Fibroblast of skin of left quadriceps (primary cell): ENCODE results near the gene NLRP6.
A peak's percentile ranks its signal among the peaks of the same experiment; 100 is the strongest.
"Not testable (repeated sequence)": the region's sequence is repeated elsewhere in the genome, so short reads cannot be mapped to it uniquely, and the experiment has no call there.

Experiments used
- DNase-seq, 2 experiments: peaks; one replicate each; pipeline ENCODE4 v3.0.0-alpha.2; 2013; ENCODE audit warnings: low read depth in 2 of 2

NLRP6 gene

DNA sequence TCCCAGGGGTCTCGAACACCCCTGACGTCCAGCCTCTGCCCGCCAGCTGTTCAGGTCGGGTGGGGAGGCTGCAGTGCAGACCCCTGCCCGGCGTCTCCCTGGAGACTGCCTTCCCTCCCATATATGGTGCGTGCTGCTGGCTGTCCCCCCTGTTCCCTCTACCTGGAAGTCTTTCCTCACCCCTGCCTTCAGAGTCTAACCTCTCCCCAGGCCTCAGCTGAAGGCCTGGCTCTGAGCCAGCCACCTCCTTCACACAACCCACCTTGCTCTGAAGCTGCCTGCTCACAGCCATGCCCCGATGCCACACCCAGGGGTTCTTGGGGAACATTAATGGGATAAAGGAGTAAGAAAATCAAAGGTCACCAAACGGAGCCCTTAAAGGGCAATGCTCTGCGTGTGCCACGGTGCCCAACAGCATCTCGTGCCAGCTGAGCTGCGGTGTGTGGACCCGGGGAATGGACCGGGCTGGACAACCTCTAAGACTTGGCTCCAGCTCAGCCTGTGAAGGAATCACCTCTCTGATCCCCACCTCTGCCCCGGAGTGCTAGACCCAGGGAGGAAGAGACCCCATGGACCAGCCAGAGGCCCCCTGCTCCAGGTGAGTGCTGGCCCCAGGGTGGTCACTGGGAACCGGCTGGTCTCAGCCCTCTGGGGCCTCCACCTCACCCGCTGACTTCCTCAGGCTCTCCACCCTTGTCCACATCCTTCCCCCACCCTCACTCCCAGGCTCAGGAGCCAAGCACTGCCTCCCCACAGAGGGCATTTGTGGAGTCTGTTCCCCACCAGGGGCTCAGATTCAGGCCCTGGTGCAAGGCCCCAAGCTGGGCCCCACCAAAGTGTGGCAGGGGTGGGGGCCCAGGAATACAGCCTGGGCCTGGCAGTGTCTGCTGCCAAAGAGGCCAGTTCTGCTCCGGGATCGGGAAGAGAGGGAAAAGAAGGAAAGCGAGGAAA lies at the start of gene NLRP6:
NLRP6 (plus strand) TSS at position 407 of the 951 bp plus-strand sequence; CDS start at position 570, 163 bp downstream.
- no peak for DNase-seq

- DNase-seq = no peak
These were observed 47.8 kb upstream of the NLRP6 start for GRCh38 chr11:230431-230830.

DNA sequence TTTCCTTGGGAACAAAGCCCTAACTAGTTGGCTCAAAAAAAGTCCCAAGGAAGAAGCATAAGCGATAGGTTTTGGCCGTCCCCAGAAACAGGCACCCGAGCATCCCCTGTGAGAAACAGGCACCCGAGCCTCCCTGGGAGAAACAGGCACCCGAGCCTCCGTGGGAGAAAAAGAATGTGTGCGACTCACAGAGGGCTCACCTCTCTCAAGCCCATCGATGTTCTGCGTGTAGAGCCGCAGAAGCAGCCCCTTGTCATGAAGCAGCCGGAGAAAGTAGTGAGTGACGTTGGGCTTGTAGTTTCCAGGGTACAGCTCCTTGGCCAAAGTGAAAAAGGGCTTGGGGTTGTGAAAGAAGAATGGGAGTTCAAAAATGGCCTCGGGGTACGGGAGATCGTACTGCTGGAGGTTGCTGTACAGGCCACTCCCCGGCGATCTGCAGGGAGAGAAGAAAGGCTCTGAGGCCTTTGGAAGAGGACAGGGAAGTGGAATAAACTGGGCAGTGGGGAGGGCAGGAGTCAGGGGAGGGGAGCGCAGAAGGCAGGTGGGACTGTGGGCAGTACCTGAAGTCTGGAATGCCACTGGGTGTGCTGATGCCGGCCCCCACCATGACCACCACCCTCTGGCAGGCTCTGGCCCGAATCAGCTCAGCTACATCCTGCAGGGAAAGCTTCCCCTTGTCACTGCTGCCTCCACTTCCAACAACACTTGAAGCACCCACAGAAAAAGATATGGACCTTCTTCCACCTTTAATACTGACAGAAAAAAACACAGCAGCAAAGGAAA lies 45.2 kb upstream of the NLRP6 start:
- DNase-seq = no peak

DNA sequence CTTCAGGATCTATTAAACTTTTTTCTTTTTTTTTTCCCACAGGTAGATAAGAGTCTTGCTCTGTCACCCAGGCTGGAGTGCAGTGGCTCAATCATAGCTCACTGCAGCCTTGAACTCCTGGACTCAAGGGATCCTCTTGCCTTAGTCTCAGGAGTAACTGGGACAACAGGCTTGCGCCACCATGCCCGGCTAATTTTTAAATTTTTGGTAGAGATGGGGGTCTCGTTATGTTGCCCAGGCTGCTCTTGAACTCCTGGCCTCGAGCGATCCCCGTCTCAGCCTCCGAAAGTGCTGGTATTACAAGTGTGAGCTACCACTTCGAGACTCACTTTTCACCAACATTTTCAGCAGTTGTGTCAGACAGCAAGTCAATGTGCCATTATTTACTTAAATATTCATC lies 43.0 kb upstream of the NLRP6 start:
- no peak for DNase-seq

- DNase-seq = no peak
These were observed 42.6 kb upstream of the NLRP6 start for GRCh38 chr11:235609-235996.

DNA sequence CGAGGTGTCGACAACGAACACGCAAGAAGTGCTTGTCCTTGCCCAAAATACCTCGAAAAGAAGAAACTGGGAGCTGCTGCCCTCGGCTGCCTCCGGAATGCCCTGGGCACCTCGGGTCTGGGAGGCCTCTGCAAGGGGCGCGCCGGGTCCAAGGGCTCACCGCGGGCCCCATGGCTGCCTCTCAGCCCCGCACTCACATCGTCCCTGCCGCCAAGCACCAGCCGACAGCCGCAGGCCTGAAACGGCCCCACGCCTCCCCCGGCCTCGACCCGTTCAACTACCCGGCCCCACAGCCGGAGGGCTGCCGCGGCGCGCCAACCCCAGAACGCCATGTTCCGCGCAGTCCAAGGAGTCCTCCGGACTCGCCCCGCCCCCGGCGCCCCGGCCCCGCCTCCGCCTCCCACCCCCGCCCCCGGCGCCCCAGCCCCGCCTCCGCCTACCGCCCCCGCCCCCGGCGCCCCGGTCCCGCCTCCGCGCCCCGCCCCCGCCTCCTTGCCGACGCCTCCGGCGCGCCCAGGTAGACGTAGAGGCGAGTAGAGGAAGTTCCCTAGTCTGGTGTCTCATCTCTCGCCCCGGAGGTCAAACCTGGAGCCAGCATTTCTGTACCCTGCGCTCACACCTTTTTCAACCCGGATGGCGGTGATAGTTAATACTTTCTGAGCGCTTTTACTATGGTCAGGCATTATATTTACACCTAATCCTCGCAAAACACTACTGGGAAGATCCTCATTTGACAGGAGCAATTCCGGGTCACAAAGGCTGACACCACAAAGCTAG lies 42.0 kb upstream of the NLRP6 start, which contains the start of gene SIRT3:
SIRT3 (minus strand) TSS at position 346 of the 777 bp plus-strand sequence; CDS start at position 332, 14 bp downstream.
- DNase-seq = peak; percentile 49 to 64

DNA sequence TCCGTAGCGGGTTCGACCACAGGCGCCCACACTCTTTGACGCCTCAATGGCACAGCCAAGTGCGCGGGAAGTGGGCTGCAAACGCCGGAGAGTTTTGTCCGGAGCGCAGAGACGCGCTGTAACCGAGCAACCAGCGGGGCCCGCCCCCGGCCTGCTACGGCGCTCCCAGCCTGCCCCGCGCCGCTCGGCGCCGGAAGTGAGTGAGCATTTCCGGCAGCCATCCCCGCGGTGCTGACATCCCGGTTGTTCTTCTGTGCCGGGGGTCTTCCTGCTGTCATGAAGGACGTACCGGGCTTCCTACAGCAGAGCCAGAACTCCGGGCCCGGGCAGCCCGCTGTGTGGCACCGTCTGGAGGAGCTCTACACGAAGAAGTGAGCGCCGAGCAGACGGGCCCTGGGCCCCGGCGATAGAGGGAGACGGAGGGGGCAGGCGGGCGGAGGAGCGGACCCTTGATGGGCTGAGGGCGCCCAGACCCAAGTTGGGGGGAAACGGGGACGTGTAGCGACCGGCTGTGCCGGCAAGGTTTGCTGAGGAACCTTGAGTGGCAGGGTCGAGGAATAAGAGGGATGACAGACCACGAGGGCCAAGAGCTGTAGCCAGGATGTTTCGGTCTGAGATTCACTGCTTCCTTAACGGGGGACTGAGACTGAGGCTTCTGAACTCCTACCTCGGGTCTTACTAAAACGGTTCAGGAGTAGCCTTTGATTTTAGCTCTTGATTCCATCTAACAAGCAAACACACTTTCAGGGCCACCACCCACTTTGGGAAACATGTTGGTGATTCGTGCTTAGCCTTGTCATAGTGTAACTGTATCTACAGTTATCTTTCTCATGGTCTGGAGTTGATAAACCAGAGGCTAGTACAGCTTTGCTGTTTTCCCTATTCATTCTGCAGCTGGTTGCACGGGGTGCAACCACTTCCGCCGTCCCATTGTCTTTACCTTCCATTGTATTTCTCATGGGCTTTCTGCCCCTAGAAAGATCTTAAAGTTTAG lies 41.1 kb upstream of the NLRP6 start, which contains the start of gene PSMD13:
PSMD13 (plus strand) TSS at position 203 of the 994 bp plus-strand sequence; CDS start at position 277, 74 bp downstream.
- DNase-seq = peak; percentile 51

DNA sequence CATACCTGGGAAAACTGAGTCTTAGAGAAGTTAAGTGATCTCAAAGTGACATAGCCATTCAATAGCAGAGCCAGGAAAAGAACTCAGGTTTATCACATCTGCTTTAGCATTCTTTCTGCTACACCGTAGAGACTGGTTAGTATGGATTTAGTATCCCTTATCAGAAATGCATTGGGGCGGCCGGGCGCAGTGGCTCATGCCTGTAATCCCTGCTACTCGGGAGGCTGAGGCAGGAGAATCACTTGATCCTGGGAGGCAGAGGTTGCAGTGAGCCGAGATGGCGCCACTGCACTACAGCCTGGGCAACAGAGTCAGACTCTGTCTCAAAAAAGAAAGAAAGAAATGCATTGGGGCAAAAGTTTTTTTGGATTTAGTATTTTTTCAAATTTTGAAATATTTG lies 39.9 kb upstream of the NLRP6 start:
- DNase-seq = not testable (repeated sequence)

GRCh38 chr11:240315-240714 lies 37.9 kb upstream of the NLRP6 start:
- DNase-seq = no peak

DNA sequence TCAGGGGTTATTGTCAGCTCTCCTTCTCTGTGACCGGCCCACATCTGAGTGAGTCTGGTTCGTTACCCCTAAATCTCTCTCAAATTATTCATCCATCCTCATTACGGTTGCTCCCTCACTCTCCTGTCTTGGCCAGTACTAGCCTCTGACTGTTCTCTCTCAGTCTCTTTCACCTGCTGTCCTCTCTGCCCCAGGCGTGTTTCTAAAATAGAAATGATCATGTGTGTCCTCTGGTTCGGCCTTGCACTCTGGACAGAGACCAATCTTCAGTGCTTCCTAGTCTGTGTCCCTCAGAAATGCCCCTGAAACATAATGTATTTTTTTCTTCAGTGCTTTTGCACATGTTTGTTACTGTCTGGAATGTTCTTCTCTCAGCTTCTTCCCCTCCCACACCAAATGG lies 36.6 kb upstream of the NLRP6 start:
- no peak for DNase-seq

GRCh38 chr11:244376-244775 lies 33.8 kb upstream of the NLRP6 start:
- DNase-seq = no peak

- DNase-seq = no peak
These were observed 29.1 kb upstream of the NLRP6 start for GRCh38 chr11:249062-249461.

DNA sequence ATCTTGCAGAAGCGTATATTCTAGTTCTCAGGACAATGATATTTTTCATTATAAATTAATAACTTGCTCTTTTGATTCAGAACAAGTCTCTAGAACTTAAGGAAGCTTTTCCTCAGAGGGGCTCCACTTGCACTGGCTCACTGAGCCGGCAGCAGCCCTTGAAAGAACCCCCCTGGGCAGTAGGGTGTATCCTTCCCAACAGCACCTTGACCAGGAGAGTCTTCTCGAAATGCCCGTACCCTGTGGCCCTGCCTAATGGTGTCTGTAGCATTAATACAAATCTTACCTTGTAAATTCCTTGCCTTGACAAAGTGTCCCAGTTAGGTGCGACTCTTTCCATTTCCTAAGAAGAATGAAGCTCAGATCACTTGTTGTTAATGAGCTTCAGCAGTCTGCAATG lies 27.9 kb upstream of the NLRP6 start:
- DNase-seq = no peak

DNA sequence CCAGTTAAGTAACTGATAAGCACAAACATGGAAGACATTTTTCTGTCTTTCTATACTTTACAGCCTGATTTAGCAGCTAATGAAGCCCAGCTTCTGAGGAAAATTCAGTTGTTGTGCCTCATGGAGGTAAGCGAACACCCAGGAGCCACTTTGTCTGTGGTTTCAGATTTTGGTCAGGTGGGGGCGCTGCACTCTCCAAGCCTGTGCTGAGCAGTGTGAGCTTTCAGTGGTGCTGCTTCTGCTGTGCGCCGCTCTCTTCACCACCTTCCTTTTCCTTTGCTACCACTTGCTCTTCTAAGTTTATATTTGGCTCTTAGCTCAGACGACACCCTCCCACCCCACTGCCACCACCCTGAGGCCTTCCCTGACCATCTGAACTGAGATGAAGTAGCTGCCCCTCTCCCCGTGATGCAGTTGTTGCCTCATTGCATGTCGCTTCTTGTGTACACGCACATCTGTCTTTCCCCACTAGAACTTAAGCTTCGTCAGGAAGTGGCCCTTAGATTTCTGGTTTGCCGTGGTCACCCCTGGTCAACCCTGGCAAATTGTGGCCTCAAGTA lies 27.4 kb upstream of the NLRP6 start:
- DNase-seq = peak; percentile 14 to 16

DNA sequence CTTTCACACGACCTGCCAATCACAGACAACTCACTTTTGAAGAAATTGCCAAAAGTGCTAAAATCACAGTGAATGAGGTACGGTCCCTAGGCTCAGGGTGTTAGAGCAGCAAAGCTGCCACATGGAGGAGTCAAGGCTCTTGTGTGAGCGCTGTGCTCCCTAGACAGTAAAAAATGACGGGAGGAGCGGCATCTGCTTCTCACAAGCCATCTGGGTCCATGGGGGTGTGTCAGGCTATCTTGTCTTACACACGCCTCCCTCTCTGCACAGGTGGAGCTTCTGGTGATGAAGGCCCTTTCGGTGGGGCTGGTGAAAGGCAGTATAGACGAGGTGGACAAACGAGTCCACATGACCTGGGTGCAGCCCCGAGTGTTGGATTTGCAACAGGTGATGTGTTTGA lies 26.7 kb upstream of the NLRP6 start:
- no peak for DNase-seq

DNA sequence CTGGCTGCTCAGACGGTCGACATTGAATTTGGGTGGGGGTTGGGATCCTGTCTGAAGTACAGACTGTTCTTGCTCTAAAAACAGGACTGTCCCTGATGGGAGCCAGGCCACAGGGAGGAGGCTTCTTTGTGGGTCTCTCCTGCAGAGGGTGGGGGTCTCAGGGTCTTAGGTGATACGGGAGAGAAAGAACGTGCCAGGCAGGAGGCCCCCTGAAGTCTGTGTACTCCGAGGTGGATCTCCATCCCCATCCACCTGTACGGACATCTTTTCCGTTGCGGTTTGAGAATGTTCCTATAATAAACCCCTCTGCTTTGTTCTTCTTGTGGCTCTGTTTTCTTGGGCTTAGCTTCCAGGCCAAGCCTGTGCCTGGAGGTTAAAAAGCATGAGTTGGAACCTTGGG lies 25.5 kb upstream of the NLRP6 start:
- no peak for DNase-seq

GRCh38 chr11:253160-253885 lies 24.9 kb upstream of the NLRP6 start:
- no peak for DNase-seq

DNA sequence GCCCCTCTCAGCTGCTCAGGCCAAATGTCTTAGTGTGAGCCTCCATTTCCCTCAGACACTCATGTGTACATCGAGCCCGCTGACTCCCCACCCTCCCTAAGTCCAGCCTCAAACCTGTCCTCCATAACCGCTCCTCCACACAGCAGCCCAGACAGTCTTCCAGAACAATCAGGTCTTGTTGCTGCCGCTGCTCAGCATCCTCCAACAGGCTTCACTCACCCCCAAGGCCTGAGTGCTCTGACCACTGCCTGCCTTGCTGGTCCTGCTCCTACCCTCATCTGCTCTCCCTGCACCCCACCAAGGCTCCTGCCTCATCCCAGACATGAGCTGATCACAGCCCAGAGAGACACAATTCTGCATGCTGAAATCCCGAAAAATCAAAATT lies 24.3 kb upstream of the NLRP6 start:
- no peak for DNase-seq

DNA sequence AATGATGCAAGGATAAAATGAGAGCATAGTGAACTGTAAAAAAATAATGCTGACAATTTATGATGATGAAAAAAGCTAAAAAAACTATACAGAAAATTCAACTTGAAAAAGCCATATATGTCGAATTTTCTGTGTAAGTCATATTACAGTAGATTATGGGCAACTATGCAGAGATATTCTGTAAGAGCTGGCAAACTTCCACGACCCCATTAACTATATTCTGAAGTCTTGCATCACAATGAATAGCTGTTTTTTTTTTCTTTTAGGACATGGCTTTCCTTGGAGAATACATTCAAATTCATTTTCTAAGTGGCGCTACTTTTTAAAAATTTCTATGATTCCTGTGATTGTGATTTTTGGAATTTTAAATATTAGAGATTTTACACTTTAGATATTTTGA lies 23.0 kb upstream of the NLRP6 start:
- DNase-seq = peak; percentile 24 to 26

DNA sequence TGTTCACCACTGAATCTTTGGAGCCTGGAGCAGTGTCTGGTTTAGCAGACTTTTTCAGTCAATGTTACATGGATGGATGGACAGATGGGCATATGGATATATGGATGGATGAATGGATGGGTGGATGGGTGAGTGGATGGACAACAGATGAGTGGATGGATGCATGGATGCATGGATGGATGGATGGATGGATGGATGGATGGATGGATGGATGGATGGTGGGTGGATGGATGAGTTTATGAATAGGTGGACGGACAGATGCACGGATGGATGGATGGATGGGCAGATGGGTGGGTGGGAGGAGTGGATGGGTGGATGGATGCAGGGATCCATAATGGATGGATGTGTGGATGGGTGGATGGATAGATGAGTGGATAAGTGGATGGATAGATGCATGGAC lies 22.4 kb upstream of the NLRP6 start:
- DNase-seq = no peak
